Vagina (tissue), 2 donors: ENCODE measurements around the gene L3MBTL4.

Experiments
- POLR2A ChIP-seq, 2 donors: fragments of 450-650 bp; IDR thresholded peaks; one replicate each; pipeline ENCODE4 v1.6.1; 2017; ENCODE audit warnings: antibody characterized with exemption in 2 of 2, mild to moderate bottlenecking in 2 of 2, moderate library complexity in 2 of 2
- TF ChIP-seq, protein P1 (sequence below), 3 experiments: fragments of 450-650 bp in 2 of 3; fragments of 200-600 bp in 1 of 3; sonication (generic) in 1 of 3; IDR thresholded peaks; one replicate each; pipeline ENCODE4 v1.5.1; 2017 to 2019; ENCODE audit warnings: antibody characterized with exemption in 3 of 3, mild to moderate bottlenecking in 2 of 3, moderate library complexity in 2 of 3

DNA sequence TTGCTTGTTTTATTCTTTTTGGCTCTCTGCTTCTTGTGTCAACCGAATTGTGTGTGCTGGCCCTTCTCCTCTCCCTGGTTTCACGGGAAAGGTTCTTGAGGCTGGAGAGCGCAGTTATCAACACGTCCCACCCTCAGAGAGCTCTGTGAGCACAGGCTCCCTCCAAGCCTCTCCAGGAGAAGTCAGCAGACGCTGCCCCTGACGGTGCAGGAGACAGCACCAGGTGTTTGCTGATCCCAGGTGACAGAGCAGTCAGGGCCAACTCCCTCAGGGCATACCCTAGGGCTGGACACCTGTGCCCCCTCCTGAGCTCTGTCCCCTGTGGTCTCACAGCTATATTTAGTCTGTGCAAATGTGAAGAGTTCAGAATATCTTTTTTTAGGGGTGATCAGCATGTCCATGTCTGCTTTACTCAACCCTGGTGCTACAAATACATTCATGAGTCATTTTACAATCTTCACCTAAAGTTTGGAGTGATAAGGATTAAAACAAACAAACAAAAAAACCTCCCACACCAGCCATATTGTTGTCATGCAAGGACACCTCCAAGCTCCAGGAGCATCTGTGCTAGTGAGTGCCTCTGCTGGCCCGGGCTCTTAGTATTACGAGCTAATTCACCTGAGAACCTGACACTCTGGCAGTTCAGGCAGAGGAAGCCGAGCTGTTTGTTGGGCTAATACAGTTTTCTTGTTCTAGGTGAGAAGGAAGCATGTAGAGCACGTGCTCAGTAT lies 453.4 kb downstream of the L3MBTL4 start:
- no peak for TF ChIP-seq POLR2A (IDR thresholded peaks at IDR 0.05)
- TF ChIP-seq, protein P1, sequence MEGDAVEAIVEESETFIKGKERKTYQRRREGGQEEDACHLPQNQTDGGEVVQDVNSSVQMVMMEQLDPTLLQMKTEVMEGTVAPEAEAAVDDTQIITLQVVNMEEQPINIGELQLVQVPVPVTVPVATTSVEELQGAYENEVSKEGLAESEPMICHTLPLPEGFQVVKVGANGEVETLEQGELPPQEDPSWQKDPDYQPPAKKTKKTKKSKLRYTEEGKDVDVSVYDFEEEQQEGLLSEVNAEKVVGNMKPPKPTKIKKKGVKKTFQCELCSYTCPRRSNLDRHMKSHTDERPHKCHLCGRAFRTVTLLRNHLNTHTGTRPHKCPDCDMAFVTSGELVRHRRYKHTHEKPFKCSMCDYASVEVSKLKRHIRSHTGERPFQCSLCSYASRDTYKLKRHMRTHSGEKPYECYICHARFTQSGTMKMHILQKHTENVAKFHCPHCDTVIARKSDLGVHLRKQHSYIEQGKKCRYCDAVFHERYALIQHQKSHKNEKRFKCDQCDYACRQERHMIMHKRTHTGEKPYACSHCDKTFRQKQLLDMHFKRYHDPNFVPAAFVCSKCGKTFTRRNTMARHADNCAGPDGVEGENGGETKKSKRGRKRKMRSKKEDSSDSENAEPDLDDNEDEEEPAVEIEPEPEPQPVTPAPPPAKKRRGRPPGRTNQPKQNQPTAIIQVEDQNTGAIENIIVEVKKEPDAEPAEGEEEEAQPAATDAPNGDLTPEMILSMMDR (IDR thresholded peaks at IDR 0.05), result no peak
